Esophagus muscularis mucosa (tissue), 4 donors: Measurements from ENCODE around the gene IL15. TPM values are rescaled to one million over a fixed set of nuclear protein-coding genes. Genes with fewer than 3 reads are reported as not detected.
"Not testable (repeated sequence)": the region's sequence is repeated elsewhere in the genome, so short reads cannot be mapped to it uniquely, and the experiment has no call there.

Experiments used
- DNase-seq: peaks from one replicate; pipeline ENCODE4 v3.0.0-alpha.2; 2017; ENCODE audit errors: extremely low spot score
- H3K27ac ChIP-seq, 4 donors: fragments of 200-600 bp; sonication (generic); replicated peaks in 1 of 4; 1 replicate in 3 of 4; 2 replicates in 1 of 4; pipeline ENCODE4 v1.5.1; 2016 to 2019; ENCODE audit warnings: mild to moderate bottlenecking in 1 of 4
- H3K27me3 ChIP-seq, 4 donors: fragments of 200-600 bp; sonication (generic); one replicate each; pipeline versions ENCODE4 v1.5.1 to v1.6.0; 2016 to 2019
- H3K36me3 ChIP-seq, 4 donors: fragments of 200-600 bp; sonication (generic); one replicate each; pipeline ENCODE4 v1.5.1; 2016 to 2019
- H3K4me1 ChIP-seq, 4 donors: fragments of 200-600 bp; sonication (generic); one replicate each; pipeline ENCODE4 v1.5.1; 2016 to 2019
- H3K4me3 ChIP-seq, 4 donors: fragments of 200-600 bp; sonication (generic); 1 replicate in 2 of 4; 2 replicates in 2 of 4; pipeline ENCODE4 v1.5.1; 2016 to 2019; ENCODE audit warnings: mild to moderate bottlenecking in 4 of 4, moderate library complexity in 1 of 4
- H3K9me3 ChIP-seq, 4 donors: fragments of 200-600 bp; sonication (generic); 1 replicate in 3 of 4; 2 replicates in 1 of 4; pipeline ENCODE4 v1.5.1; 2016 to 2019
- EP300 ChIP-seq: sonication (generic); formaldehyde crosslinking; IDR thresholded peaks from one replicate; pipeline ENCODE4 v1.6.1; 2017; ENCODE audit warnings: antibody characterized with exemption
- POLR2A ChIP-seq: fragments of 450-650 bp; IDR thresholded peaks from one replicate; pipeline ENCODE4 v1.6.1; 2017; ENCODE audit warnings: antibody characterized with exemption, moderate library complexity, mild to moderate bottlenecking, low read depth
- POLR2AphosphoS5 ChIP-seq, 2 donors: sonication (generic); formaldehyde crosslinking; IDR thresholded peaks; one replicate each; pipeline ENCODE4 v1.6.1; 2017; ENCODE audit warnings: antibody characterized with exemption in 2 of 2
- WGBS: methylation state at CpG from one replicate; pipeline ENCODE4 v1.1.5; 2018; 5-methylcytosine and 5-hydroxymethylcytosine counted together
- intact Hi-C: fragments of 100-400 bp; cut with DNase I; formaldehyde crosslinking; loops from one replicate; pipeline ENCODE4 v1.15.1; 2023
- total RNA-seq, 4 donors: library from RNA; depleted of rRNA; stranded (reverse); fragments of >200 nt; gene quantifications; one replicate each; pipeline versions ENCODE4 v1.1.0 to v1.2.1, GENCODE V29; 2016
- TF ChIP-seq, protein P1 (sequence below), 3 experiments: fragments of 200-600 bp in 2 of 3; fragments of 450-650 bp in 1 of 3; sonication (generic) in 2 of 3; IDR thresholded peaks; one replicate each; pipeline ENCODE4 v1.5.1; 2017 to 2019; ENCODE audit warnings: antibody characterized with exemption in 3 of 3, mild to moderate bottlenecking in 2 of 3, moderate library complexity in 1 of 3

IL15 gene
- total RNA-seq, 4 donors from 2014 or later = 3.0 to 5.0 (median 3.7) TPM

DNA sequence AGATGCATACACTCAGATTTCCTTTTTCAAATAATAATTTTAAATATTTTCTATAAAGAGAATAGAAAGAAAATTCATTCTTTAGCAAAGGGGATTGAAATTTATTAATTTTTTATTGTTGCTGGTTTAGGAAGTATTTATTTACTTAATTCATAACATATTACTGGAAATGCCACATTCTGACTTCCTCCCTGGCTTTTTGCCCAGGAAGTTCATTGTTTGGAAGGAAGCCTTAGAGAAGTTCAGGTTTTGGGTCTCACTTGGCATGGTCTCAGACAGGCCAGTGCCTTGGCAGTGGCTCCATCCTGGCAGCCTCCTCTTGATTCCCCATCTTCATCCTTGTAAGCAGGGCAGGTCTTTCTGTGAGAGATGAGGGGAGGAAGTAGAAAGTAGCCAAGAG, 50.5 kb downstream of the IL15 start:
- Histone ChIP-seq H3K36me3 (peaks cover 0 to 11% (median 0%) of the 10 kb centered on the region in 4 donors), H3K27ac (peak overlapping the region in 1 of 4 donors; percentile 9), H3K4me3 (no peak overlapping the region), H3K27me3 (no peaks in the 10 kb centered on the region), H3K4me1 (peaks cover 0 to 8% (median 7%) of the 10 kb centered on the region in 4 donors), H3K9me3 (no peaks in the 10 kb centered on the region)
- intact Hi-C loops = no loop called here
- no peak for DNase-seq
- TF ChIP-seq, protein P1, sequence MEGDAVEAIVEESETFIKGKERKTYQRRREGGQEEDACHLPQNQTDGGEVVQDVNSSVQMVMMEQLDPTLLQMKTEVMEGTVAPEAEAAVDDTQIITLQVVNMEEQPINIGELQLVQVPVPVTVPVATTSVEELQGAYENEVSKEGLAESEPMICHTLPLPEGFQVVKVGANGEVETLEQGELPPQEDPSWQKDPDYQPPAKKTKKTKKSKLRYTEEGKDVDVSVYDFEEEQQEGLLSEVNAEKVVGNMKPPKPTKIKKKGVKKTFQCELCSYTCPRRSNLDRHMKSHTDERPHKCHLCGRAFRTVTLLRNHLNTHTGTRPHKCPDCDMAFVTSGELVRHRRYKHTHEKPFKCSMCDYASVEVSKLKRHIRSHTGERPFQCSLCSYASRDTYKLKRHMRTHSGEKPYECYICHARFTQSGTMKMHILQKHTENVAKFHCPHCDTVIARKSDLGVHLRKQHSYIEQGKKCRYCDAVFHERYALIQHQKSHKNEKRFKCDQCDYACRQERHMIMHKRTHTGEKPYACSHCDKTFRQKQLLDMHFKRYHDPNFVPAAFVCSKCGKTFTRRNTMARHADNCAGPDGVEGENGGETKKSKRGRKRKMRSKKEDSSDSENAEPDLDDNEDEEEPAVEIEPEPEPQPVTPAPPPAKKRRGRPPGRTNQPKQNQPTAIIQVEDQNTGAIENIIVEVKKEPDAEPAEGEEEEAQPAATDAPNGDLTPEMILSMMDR (IDR thresholded peaks at IDR 0.05) = no peak
- TF ChIP-seq POLR2AphosphoS5 (IDR thresholded peaks at IDR 0.05) = no peak
- TF ChIP-seq EP300 = no peak
- no peak for TF ChIP-seq POLR2A

DNA sequence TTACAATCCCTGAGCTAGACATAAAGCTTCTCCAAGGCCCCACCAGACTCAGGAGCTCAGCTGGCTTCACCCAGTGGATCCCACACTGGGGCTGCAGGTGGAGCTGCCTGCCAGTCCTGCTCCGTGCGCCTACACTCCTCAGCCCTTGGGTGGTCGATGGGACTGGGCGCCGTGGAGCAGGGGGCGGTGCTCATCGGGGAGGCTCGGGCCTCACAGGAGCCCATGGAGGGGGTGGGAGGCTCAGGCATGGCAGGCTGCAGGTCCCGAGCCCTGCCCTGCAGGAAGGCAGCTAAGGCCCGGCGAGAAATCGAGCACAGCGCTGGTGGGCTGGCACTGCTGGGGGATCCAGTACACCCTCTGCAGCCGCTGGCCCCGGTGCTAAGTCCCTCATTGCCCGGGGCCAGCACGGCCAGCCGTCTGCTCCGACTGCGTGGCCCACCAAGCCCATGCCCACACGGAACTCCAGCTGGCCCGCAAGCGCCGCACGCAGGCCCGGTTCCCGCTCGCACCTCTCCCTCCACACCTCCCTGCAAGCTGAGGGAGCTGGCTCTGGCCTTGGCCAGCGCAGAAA, 53.4 kb downstream of the IL15 start:
- H3K4me1 ChIP-seq, DNase-seq, H3K27me3 ChIP-seq, H3K27ac ChIP-seq, intact Hi-C loops, H3K4me3 ChIP-seq, H3K9me3 ChIP-seq: not testable (repeated sequence)
- WGBS = 98% methylated on average over 18 of the region's 29 CpGs
- peaks cover 0 to 11% (median 0%) of the 10 kb centered on the region in 4 donors for H3K36me3 ChIP-seq

GRCh38 chr4:141691247-141691646, 54.9 kb downstream of the IL15 start:
- 100% methylated on average over 1 of the region's 1 CpG for WGBS
- H3K4me1 ChIP-seq, H3K9me3 ChIP-seq, H3K4me3 ChIP-seq, DNase-seq, H3K27ac ChIP-seq, intact Hi-C loops, H3K27me3 ChIP-seq: not testable (repeated sequence)
- peaks cover 0 to 11% (median 0%) of the 10 kb centered on the region in 4 donors for H3K36me3 ChIP-seq

GRCh38 chr4:141692081-141692480, 55.7 kb downstream of the IL15 start:
- H3K4me3 ChIP-seq = no peak overlapping the region
- peaks cover 0 to 11% (median 0%) of the 10 kb centered on the region in 4 donors for H3K36me3 ChIP-seq
- H3K9me3 ChIP-seq = no peaks in the 10 kb centered on the region
- no peak for TF ChIP-seq POLR2AphosphoS5 (IDR thresholded peaks at IDR 0.05)
- no peak for TF ChIP-seq EP300
- TF ChIP-seq, protein P1 (IDR thresholded peaks at IDR 0.05) = no peak
- no peak for TF ChIP-seq POLR2A
- intact Hi-C loops = no loop called here
- DNase-seq = no peak
- no peak overlapping the region for H3K27ac ChIP-seq
- H3K4me1 ChIP-seq = peaks cover 0 to 4% (median 2%) of the 10 kb centered on the region in 4 donors
- 95% methylated on average over 2 of the region's 2 CpGs for WGBS
- no peaks in the 10 kb centered on the region for H3K27me3 ChIP-seq

- intact Hi-C loops = no loop called here
- TF ChIP-seq, protein P1 (IDR thresholded peaks at IDR 0.05) = no peak
- TF ChIP-seq EP300 = no peak
- Histone ChIP-seq H3K27me3 (no peaks in the 10 kb centered on the region), H3K4me1 (no peaks in the 10 kb centered on the region), H3K9me3 (no peaks in the 10 kb centered on the region), H3K4me3 (no peak overlapping the region), H3K36me3 (no peaks in the 10 kb centered on the region), H3K27ac (no peak overlapping the region)
- 100% methylated on average over 2 of the region's 2 CpGs for WGBS
- no peak for DNase-seq
These were observed 60.7 kb downstream of the IL15 start for GRCh38 chr4:141697116-141697515.

- TF ChIP-seq POLR2AphosphoS5 (IDR thresholded peaks at IDR 0.05) = no peak
- TF ChIP-seq, protein P1 (IDR thresholded peaks at IDR 0.05) = no peak
- no peak for TF ChIP-seq POLR2A
- no peak for TF ChIP-seq EP300
- WGBS = 100% methylated on average over 2 of the region's 3 CpGs
- no peaks in the 10 kb centered on the region for H3K4me1 ChIP-seq
- intact Hi-C loops = no loop called here
- H3K4me3 ChIP-seq = no peak overlapping the region
- no peaks in the 10 kb centered on the region for H3K27me3 ChIP-seq
- no peaks in the 10 kb centered on the region for H3K36me3 ChIP-seq
- H3K27ac ChIP-seq = no peak overlapping the region
- H3K9me3 ChIP-seq = peaks cover 0 to 17% (median 8%) of the 10 kb centered on the region in 4 donors
- DNase-seq = no peak
These were observed 66.2 kb downstream of the IL15 start for GRCh38 chr4:141702472-141703182.
